Measurements from ENCODE around the gene FBXL4.
A peak's percentile ranks its signal among the peaks of the same experiment; 100 is the strongest.

The FBXL4 gene

DNA sequence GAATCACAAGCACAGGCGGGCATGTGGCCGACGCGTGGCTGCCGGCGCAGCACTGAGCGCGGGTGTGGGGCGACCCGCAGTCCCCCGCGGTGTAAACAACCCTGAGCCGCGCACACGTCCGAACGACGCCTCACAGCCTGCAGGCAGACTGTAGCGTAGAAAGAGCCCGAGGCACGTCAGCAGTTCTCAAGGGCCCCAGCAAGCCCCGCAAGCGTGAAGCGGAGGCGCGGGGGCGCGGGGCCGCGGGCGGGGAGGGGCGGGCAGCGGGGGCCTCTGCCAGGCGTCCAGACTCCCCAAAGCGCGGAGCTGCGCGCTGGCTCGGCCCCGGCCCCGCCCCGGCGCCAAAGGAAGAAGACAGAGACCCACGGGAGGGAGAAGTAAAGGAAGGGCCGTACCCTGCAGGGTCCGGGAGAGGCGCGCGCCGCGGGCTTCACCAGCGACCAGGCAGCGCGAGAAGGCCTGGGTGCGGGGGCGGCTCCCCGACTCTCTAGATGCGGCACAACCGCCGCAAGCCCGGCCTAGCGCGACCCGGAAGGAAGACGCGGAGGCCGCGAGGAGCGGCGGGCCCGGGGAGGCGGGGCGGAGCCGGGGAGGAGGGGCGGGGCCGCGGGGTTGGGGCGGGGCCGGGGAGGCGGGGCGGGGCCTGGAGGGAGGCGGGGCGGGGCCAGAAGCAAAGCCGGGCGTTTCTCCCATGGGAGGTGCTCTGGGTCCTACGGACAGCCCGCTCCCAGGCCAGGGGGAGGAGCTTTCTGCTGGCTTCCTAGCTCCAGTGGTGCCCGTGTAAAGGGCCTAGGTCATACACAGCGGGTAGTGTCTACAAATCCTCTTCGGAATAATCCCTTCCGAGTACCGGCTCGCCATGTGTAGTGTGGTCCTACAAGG lies at the start of gene FBXL4:
Gene FBXL4 (minus strand): TSS at position 536 of the 882 bp plus-strand sequence. CDS start 20,958 bp downstream, outside the sequence.
- DNase-seq (ENCODE audit: low read depth): peak; percentile 86
- TF ChIP-seq, protein P1, sequence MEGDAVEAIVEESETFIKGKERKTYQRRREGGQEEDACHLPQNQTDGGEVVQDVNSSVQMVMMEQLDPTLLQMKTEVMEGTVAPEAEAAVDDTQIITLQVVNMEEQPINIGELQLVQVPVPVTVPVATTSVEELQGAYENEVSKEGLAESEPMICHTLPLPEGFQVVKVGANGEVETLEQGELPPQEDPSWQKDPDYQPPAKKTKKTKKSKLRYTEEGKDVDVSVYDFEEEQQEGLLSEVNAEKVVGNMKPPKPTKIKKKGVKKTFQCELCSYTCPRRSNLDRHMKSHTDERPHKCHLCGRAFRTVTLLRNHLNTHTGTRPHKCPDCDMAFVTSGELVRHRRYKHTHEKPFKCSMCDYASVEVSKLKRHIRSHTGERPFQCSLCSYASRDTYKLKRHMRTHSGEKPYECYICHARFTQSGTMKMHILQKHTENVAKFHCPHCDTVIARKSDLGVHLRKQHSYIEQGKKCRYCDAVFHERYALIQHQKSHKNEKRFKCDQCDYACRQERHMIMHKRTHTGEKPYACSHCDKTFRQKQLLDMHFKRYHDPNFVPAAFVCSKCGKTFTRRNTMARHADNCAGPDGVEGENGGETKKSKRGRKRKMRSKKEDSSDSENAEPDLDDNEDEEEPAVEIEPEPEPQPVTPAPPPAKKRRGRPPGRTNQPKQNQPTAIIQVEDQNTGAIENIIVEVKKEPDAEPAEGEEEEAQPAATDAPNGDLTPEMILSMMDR (conservative IDR thresholded peaks at IDR 0.05; ENCODE audit: low read depth, low read length): no peak
- H3K4me3 ChIP-seq (ENCODE audit: low read depth, low read length): peak within 1 kb of the TSS; percentile 75

DNA sequence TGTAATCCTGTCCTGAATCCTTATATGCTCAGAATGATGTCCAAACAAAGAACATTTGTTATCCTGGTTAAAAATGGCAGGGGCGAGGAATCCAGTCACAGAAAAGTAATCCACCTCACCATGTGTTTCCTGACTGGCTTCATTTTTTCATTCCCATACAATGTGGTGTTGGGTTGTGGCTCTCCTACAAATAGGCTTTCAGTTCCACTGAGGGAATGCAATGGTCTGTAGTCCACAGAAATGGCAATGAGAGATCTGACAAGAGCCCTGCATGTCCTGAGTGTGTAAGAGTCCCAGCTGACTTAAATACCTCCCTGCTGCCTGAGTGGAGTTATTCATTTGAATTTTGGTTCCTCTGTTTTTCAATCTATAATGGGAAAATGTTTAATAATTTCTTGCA lies 47.4 kb upstream of the FBXL4 start:
- TF ChIP-seq, protein P1 (conservative IDR thresholded peaks at IDR 0.05; ENCODE audit: low read depth, low read length): no peak
- DNase-seq (ENCODE audit: low read depth): no peak
- no peak overlapping the region for H3K4me3 ChIP-seq (ENCODE audit: low read depth, low read length)

DNA sequence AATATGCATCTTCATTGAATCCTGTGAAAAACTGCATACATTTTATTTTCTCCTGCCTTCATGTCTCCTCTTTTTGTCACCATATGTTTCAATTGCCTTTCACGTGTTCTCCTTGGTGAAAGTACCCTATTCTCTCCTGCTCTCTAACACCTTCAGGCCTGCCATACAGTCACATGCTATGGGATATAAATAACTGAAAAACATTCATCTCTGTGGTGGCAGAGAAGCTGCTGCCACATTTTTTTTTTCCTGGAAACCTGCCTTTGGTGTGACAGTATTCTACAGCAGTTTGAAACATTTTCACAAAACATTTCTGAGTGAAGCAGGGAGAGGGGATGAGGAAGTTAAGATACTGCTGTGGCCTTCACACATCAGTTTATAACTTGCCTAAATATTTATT lies 44.8 kb upstream of the FBXL4 start:
- H3K4me3 ChIP-seq (ENCODE audit: low read depth, low read length): no peak overlapping the region
- no peak for DNase-seq (ENCODE audit: low read depth)
- TF ChIP-seq, protein P1 (conservative IDR thresholded peaks at IDR 0.05; ENCODE audit: low read depth, low read length): no peak

DNA sequence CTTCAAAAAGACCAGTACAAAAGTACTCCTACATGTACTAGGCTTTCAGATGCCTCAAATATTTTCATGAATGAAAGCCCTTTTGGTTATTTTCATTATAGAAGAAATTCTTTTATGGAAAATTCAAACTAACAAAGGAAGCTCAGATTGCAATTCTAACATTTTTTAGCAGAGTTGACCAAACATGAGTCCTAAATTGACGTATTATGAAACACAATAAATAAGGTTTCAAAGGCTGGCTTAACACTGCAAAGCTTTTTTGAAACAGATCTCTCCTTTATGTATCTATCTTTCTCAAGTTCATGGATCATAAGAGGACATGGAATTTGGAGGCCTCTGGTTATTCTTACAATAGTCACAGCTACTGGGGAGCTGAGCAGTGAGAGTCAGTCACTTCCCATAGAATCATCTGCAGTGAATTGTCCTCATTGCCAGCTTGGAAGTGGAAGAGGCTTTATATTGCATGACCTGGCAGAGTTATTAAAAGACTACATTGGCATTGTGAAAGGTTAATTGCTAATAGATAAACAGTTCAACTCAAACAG lies 38.4 kb upstream of the FBXL4 start:
- TF ChIP-seq, protein P1 (conservative IDR thresholded peaks at IDR 0.05; ENCODE audit: low read depth, low read length): no peak
- no peak for DNase-seq (ENCODE audit: low read depth)
- H3K4me3 ChIP-seq (ENCODE audit: low read depth, low read length): no peak overlapping the region

DNA sequence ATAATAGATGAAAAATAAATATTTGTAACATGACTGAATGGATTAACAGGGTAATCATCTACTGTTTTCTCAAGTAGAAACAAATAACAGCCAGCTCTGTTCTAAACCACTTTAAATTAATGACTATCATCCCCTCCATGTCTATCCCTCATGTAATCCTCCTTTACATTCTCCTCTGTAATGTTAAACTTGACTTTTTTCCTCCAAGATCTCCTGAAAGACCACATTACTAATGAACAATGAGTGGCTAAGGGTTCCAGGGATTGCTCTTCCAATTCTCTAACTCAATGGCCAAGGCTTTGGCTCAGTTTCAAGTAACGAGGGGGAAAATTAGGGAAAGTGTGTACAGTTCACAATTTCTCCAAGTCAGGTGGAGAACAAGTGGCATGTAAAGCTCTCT lies 37.6 kb upstream of the FBXL4 start:
- TF ChIP-seq, protein P1 (conservative IDR thresholded peaks at IDR 0.05; ENCODE audit: low read depth, low read length): no peak
- no peak overlapping the region for H3K4me3 ChIP-seq (ENCODE audit: low read depth, low read length)
- no peak for DNase-seq (ENCODE audit: low read depth)

DNA sequence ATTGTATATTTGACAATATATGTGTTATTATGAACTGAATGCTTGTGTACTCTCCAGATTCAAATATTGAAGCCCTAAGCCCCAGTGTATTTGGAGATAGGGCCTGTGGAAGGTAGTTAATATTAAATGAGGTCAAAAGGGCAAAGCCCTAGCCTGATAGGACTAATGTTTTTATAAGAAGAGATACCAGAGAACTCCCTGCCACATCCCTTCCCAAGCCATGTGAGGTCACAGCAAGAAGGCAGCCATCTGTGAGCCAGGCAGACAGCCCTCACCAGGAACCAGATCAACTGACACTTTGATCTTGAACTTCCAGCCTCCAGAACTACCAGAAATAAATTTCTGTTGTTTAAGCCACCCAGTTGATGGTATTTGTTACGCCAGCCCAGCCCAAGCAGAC lies 36.4 kb upstream of the FBXL4 start:
- no peak for DNase-seq (ENCODE audit: low read depth)
- TF ChIP-seq, protein P1 (conservative IDR thresholded peaks at IDR 0.05; ENCODE audit: low read depth, low read length): no peak
- H3K4me3 ChIP-seq (ENCODE audit: low read depth, low read length): no peak overlapping the region

All from choroid plexus epithelial cell (primary cell).